Measurements from ENCODE around the gene C17orf75.

The C17orf75 gene

GRCh38 chr17:32281011-32281451, 60.9 kb downstream of the C17orf75 start:
- no peak for TF ChIP-seq CTCF (IDR thresholded peaks at IDR 0.05; ENCODE audit: low read depth, low read length, missing control alignments)
- no peak for DNase-seq (ENCODE audit: low read depth)

GRCh38 chr17:32279891-32280716, 61.9 kb downstream of the C17orf75 start:
- no peak for DNase-seq (ENCODE audit: low read depth)
- H3K4me3 ChIP-seq (ENCODE audit: low read depth, low read length): no peak overlapping the region
- no peak for TF ChIP-seq CTCF (IDR thresholded peaks at IDR 0.05; ENCODE audit: low read depth, low read length, missing control alignments)

More at GRCh38 chr17:32281011-32281451, 60.9 kb downstream of the C17orf75 start:
- H3K4me3 ChIP-seq (ENCODE audit: low read depth, low read length): no peak overlapping the region

- no peak for TF ChIP-seq CTCF (IDR thresholded peaks at IDR 0.05; ENCODE audit: low read depth, low read length, missing control alignments)
- no peak for DNase-seq (ENCODE audit: low read depth)
- no peak overlapping the region for H3K4me3 ChIP-seq (ENCODE audit: low read depth, low read length)
These were observed 63.2 kb downstream of the C17orf75 start for GRCh38 chr17:32278815-32279214.

Data from GM12864 (cell line).